Activated naive CD8-positive, alpha-beta T cell treated with anti-CD3 and anti-CD28 coated beads for 36 hours (primary cell): ENCODE data around the gene HLA-G. TPM values are rescaled to one million over a fixed set of nuclear protein-coding genes. Genes with fewer than 3 reads are reported as not detected.

Experiments used
- DNase-seq: peaks from one replicate; pipeline ENCODE4 v3.0.0; 2021
- H3K27ac Mint-ChIP-seq: one replicate; pipeline ENCODE4 v1.8.0; 2022; ENCODE audit warnings: mild to moderate bottlenecking, moderate library complexity, mixed read lengths
- H3K27me3 Mint-ChIP-seq: one replicate; pipeline ENCODE4 v1.8.0; 2022; ENCODE audit warnings: mild to moderate bottlenecking, mixed read lengths
- H3K36me3 Mint-ChIP-seq: one replicate; pipeline ENCODE4 v1.8.0; 2021; ENCODE audit warnings: mild to moderate bottlenecking, mixed read lengths
- H3K4me1 Mint-ChIP-seq: one replicate; pipeline ENCODE4 v1.8.0; 2021; ENCODE audit warnings: mixed read lengths
- H3K4me3 Mint-ChIP-seq: one replicate; pipeline ENCODE4 v1.8.0; 2022; ENCODE audit warnings: mild to moderate bottlenecking, moderate library complexity, mixed read lengths
- H3K9me3 Mint-ChIP-seq: one replicate; pipeline ENCODE4 v1.8.0; 2022; ENCODE audit warnings: mixed read lengths
- total RNA-seq, 2 experiments: library from RNA; stranded (reverse); gene quantifications; one replicate each; pipeline ENCODE4 v1.2.3, GENCODE V29; 2021

Gene HLA-G
- total RNA-seq, 2 experiments from 2014 or later: 0.93 to 1.4 TPM

- Mint-ChIP-seq H3K4me1 (peaks cover 6% of the 10 kb centered on the region), H3K27ac (no peak overlapping the region), H3K9me3 (no peaks in the 10 kb centered on the region), H3K27me3 (peaks cover 69% of the 10 kb centered on the region), H3K4me3 (no peak overlapping the region), H3K36me3 (no peaks in the 10 kb centered on the region)
- peak; percentile 42 for DNase-seq
These were observed 7.2 kb downstream of the HLA-G start for GRCh38 chr6:29834564-29835436.

GRCh38 chr6:29839917-29840316 is 12.3 kb downstream of the HLA-G start:
- no peak overlapping the region for H3K4me3 Mint-ChIP-seq
- DNase-seq: no peak
- no peaks in the 10 kb centered on the region for H3K36me3 Mint-ChIP-seq
- peaks cover 34% of the 10 kb centered on the region for H3K27me3 Mint-ChIP-seq
- H3K9me3 Mint-ChIP-seq: peaks cover 8% of the 10 kb centered on the region
- H3K27ac Mint-ChIP-seq: no peak overlapping the region
- peaks cover 1% of the 10 kb centered on the region for H3K4me1 Mint-ChIP-seq

- Mint-ChIP-seq H3K4me1 (peaks cover 7% of the 10 kb centered on the region), H3K27me3 (peaks cover 25% of the 10 kb centered on the region), H3K4me3 (no peak overlapping the region), H3K27ac (no peak overlapping the region), H3K36me3 (no peaks in the 10 kb centered on the region), H3K9me3 (peaks cover 13% of the 10 kb centered on the region)
- no peak for DNase-seq
These were observed 13.4 kb downstream of the HLA-G start for GRCh38 chr6:29841030-29841429.

- Mint-ChIP-seq H3K4me1 (peaks cover 16% of the 10 kb centered on the region), H3K4me3 (no peak overlapping the region), H3K27me3 (peaks cover 31% of the 10 kb centered on the region), H3K36me3 (no peaks in the 10 kb centered on the region), H3K9me3 (peaks cover 14% of the 10 kb centered on the region), H3K27ac (peak overlapping the region; percentile 22)
- peak; percentile 47 for DNase-seq
These were observed 17.9 kb downstream of the HLA-G start for GRCh38 chr6:29845405-29846006.

DNA sequence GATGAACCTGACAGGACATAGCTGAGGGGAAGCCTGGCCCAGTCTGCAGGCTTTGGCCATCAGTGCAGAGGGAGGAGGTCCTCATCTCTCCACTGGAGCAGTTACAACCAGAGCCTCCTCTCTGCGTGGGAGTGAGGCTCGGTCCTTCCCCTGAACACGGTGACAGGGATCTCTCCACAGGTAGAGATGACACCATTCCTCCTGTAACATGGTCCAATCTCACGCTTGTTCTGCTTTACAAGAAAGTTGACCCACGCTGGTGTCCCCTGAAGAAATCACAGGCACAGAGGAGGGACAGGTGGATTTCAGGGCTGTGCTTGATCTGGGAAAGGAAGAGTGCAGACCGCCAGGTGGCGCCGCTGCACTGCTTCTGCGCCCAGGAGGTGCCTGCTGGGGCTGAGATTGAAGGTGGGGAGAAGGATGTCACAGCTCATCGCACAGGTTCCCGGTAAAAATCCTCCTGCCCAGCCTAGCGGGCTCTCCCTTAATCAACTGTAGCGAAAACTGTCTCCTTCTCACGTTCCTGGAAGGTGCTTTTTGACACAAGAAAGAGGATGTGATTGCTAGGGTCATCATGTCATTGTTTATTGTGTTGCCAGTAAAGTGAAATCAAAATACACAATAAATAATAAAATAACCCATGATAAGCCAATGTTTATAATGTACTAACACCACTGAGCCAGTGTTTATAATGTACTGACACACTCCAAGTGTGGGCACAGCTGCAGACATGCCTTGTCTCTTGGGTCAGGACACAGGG is 20.4 kb downstream of the HLA-G start:
- Mint-ChIP-seq H3K27me3 (peaks cover 49% of the 10 kb centered on the region), H3K4me1 (peaks cover 16% of the 10 kb centered on the region), H3K36me3 (no peaks in the 10 kb centered on the region), H3K9me3 (peaks cover 7% of the 10 kb centered on the region), H3K4me3 (no peak overlapping the region), H3K27ac (no peak overlapping the region)
- DNase-seq: peak; percentile 80

- Mint-ChIP-seq H3K27ac (no peak overlapping the region), H3K27me3 (peaks cover 54% of the 10 kb centered on the region), H3K9me3 (peaks cover 6% of the 10 kb centered on the region), H3K36me3 (no peaks in the 10 kb centered on the region), H3K4me1 (peaks cover 15% of the 10 kb centered on the region), H3K4me3 (peak overlapping the region; percentile 51)
- DNase-seq: peak; percentile 35
These were observed 22.5 kb downstream of the HLA-G start for GRCh38 chr6:29850011-29850553.

- DNase-seq: no peak
- Mint-ChIP-seq H3K27ac (no peak overlapping the region), H3K9me3 (peaks cover 1% of the 10 kb centered on the region), H3K4me1 (peaks cover 9% of the 10 kb centered on the region), H3K27me3 (peaks cover 57% of the 10 kb centered on the region), H3K36me3 (no peaks in the 10 kb centered on the region), H3K4me3 (no peak overlapping the region)
These were observed 23.6 kb downstream of the HLA-G start for GRCh38 chr6:29851190-29851589.

- Mint-ChIP-seq H3K36me3 (no peaks in the 10 kb centered on the region), H3K4me1 (peaks cover 5% of the 10 kb centered on the region), H3K9me3 (no peaks in the 10 kb centered on the region), H3K4me3 (no peak overlapping the region), H3K27ac (no peak overlapping the region), H3K27me3 (peaks cover 57% of the 10 kb centered on the region)
- DNase-seq: no peak
These were observed 25.6 kb downstream of the HLA-G start for GRCh38 chr6:29853245-29853644.

GRCh38 chr6:29858006-29858405 is 30.4 kb downstream of the HLA-G start:
- H3K4me1 Mint-ChIP-seq: no peaks in the 10 kb centered on the region
- H3K27ac Mint-ChIP-seq: no peak overlapping the region
- peaks cover 31% of the 10 kb centered on the region for H3K27me3 Mint-ChIP-seq
- DNase-seq: no peak
- H3K36me3 Mint-ChIP-seq: no peaks in the 10 kb centered on the region
- H3K4me3 Mint-ChIP-seq: no peak overlapping the region
- H3K9me3 Mint-ChIP-seq: no peaks in the 10 kb centered on the region

GRCh38 chr6:29861521-29862255 is 34.1 kb downstream of the HLA-G start:
- peaks cover 48% of the 10 kb centered on the region for H3K27me3 Mint-ChIP-seq
- H3K4me1 Mint-ChIP-seq: peaks cover 3% of the 10 kb centered on the region
- no peak overlapping the region for H3K27ac Mint-ChIP-seq
- no peaks in the 10 kb centered on the region for H3K9me3 Mint-ChIP-seq
- H3K4me3 Mint-ChIP-seq: no peak overlapping the region
- no peak for DNase-seq
- no peaks in the 10 kb centered on the region for H3K36me3 Mint-ChIP-seq

DNA sequence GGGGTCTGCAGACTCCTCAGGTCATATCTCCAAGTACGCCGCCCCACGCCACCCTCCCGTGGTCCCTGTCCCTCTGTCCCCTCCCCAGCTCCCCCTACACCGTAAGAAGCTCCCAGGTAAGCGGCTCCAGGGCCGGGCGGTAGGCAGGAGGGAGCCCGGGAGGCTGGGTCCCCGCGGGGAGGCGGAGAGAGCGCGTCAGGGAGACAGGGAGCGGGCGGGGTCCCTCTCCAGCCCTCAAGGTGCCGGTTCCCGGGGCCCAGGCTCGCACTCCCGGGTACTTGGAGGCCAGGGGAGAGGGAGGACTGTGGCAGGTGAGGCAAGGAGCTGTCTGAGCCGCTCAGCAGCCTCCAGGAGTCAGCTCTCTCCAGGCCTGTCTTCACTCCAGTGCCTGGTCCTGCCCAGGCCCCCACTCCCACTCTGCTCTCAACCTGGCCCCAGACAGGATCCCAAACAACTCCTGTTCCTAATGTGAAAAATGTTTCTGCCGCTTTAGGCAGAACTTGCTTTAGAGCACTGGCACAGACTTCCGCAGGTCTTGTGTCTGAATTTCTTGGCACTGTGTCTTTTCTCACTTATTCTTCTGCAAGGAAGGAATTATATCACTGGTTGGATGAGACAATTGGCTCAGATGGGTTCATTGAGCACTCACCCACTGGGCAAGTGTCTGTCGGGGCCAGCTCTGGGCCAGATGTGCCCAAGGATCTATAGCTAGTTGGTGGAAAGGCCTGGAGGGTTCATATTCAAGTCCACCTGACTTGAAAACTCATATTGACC is 36.6 kb downstream of the HLA-G start:
- no peaks in the 10 kb centered on the region for H3K9me3 Mint-ChIP-seq
- H3K27me3 Mint-ChIP-seq: peaks cover 53% of the 10 kb centered on the region
- H3K27ac Mint-ChIP-seq: no peak overlapping the region

DNA sequence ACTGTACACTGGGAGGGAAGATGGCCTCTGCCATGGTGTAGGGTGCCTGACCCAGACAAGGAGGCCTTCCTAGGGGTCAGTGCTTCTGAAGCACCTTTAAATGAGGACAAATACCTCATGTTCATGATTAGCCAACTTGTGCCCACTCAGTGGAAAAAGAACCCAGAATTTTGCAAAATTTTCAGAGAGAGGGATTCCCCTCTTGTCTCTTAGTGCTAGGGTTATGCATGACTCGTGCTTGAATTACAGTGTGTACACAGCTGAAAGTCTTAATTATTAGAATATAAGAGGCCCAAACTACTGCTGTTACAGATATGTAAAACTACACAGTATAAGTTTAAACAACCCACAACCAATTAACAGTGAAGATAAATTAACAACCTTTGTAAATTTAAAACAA is 38.0 kb downstream of the HLA-G start:
- H3K27me3 Mint-ChIP-seq: peaks cover 49% of the 10 kb centered on the region
- no peaks in the 10 kb centered on the region for H3K9me3 Mint-ChIP-seq
- H3K36me3 Mint-ChIP-seq: no peaks in the 10 kb centered on the region
- peaks cover 3% of the 10 kb centered on the region for H3K4me1 Mint-ChIP-seq
- no peak for DNase-seq
- no peak overlapping the region for H3K27ac Mint-ChIP-seq
- H3K4me3 Mint-ChIP-seq: no peak overlapping the region

More for the DNA sequence above, 36.6 kb downstream of the HLA-G start:
- DNase-seq: no peak
- Mint-ChIP-seq H3K36me3 (no peaks in the 10 kb centered on the region), H3K4me3 (no peak overlapping the region), H3K4me1 (peaks cover 3% of the 10 kb centered on the region)

GRCh38 chr6:29870104-29870503 is 42.5 kb downstream of the HLA-G start:
- Mint-ChIP-seq H3K9me3 (no peaks in the 10 kb centered on the region), H3K4me1 (peaks cover 2% of the 10 kb centered on the region), H3K36me3 (no peaks in the 10 kb centered on the region), H3K27me3 (peaks cover 20% of the 10 kb centered on the region), H3K27ac (no peak overlapping the region), H3K4me3 (no peak overlapping the region)
- no peak for DNase-seq

DNA sequence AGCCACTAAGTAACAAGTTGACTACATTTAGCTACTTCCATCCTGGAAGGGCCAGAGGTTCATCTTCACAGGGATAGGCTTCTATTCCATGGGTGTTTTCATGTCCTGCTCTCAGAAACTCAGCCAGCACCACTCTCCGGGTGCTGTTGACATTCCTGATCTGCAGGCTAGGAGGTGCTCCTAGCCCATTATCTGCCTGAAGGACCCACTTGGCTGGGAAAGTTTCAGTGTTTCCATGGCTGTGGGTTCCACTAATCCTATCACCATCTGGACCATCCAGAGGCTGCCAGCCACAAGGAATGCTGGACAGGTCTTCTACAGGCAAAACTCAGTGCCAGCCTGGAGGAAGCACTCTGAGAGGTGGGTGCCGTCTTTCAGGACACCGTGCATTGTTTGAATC is 45.2 kb downstream of the HLA-G start:
- no peak for DNase-seq
- Mint-ChIP-seq H3K9me3 (no peaks in the 10 kb centered on the region), H3K27ac (no peak overlapping the region), H3K36me3 (no peaks in the 10 kb centered on the region), H3K4me3 (no peak overlapping the region), H3K27me3 (peaks cover 3% of the 10 kb centered on the region), H3K4me1 (no peaks in the 10 kb centered on the region)
